Vagina (tissue), 2 donors: ENCODE data around the gene ARSJ.
A peak's percentile ranks its signal among the peaks of the same experiment; 100 is the strongest.

Source experiments
- POLR2A ChIP-seq, 2 donors: fragments of 450-650 bp; IDR thresholded peaks; one replicate each; pipeline ENCODE4 v1.6.1; 2017; ENCODE audit warnings: antibody characterized with exemption in 2 of 2, mild to moderate bottlenecking in 2 of 2, moderate library complexity in 2 of 2
- POLR2AphosphoS5 ChIP-seq, 2 donors: sonication (generic); formaldehyde crosslinking; IDR thresholded peaks; one replicate each; pipeline ENCODE4 v1.9.0; 2017; ENCODE audit warnings: antibody characterized with exemption in 2 of 2, mild to moderate bottlenecking in 2 of 2, low read depth in 1 of 2; ENCODE audit not compliant: insufficient read depth in 1 of 2
- TF ChIP-seq, protein P1 (sequence below), 3 experiments: fragments of 450-650 bp in 2 of 3; fragments of 200-600 bp in 1 of 3; sonication (generic) in 1 of 3; IDR thresholded peaks; one replicate each; pipeline ENCODE4 v1.5.1; 2017 to 2019; ENCODE audit warnings: antibody characterized with exemption in 3 of 3, mild to moderate bottlenecking in 2 of 3, moderate library complexity in 2 of 3

DNA sequence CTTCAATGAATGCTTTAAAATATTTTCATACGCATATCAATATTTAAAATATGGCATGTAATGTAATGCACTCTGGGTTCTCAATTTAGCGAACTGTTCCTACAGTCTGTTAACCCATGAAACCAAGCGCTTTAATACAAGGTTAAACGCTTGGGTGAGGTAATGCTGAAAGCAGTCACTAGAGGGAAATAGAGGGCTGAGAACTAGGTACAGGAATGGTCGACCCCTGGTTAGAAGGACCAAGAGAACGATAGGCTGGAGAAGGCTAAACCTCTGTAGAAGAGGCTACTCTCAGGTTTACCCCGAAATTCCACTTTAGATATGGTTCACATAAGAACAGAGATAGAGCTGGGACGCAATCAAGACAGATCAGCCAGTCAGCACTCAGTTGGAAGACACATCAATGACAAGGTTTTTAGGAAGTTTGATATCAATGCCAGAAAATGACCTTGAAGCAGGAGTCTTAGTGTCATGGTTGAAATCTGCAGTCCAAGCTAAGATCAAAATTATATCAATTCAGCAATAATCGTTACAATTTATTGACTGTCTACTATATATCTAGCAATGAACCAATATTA is 26.9 kb downstream of the ARSJ start:
- TF ChIP-seq POLR2A (IDR thresholded peaks at IDR 0.05) (no peak), POLR2AphosphoS5 (IDR thresholded peaks at IDR 0.05; ENCODE audit: insufficient read depth in 1 of 2, low read depth in 1 of 2) (no peak)
- TF ChIP-seq, protein P1, sequence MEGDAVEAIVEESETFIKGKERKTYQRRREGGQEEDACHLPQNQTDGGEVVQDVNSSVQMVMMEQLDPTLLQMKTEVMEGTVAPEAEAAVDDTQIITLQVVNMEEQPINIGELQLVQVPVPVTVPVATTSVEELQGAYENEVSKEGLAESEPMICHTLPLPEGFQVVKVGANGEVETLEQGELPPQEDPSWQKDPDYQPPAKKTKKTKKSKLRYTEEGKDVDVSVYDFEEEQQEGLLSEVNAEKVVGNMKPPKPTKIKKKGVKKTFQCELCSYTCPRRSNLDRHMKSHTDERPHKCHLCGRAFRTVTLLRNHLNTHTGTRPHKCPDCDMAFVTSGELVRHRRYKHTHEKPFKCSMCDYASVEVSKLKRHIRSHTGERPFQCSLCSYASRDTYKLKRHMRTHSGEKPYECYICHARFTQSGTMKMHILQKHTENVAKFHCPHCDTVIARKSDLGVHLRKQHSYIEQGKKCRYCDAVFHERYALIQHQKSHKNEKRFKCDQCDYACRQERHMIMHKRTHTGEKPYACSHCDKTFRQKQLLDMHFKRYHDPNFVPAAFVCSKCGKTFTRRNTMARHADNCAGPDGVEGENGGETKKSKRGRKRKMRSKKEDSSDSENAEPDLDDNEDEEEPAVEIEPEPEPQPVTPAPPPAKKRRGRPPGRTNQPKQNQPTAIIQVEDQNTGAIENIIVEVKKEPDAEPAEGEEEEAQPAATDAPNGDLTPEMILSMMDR (IDR thresholded peaks at IDR 0.05): peak; percentile 32 to 63 (median 41)
